C4-2B (cell line): Measurements from ENCODE around the gene ADA.

Source experiments
- ZFX ChIP-seq: fragments of 450-650 bp; IDR thresholded peaks from 2 replicates; pipeline ENCODE4 v1.6.1; 2017
- TF ChIP-seq, protein P1 (sequence below): fragments of 450-650 bp; conservative IDR thresholded peaks from 2 replicates; pipeline ENCODE4 v1.5.1; 2017; ENCODE audit warnings: mild to moderate bottlenecking

DNA sequence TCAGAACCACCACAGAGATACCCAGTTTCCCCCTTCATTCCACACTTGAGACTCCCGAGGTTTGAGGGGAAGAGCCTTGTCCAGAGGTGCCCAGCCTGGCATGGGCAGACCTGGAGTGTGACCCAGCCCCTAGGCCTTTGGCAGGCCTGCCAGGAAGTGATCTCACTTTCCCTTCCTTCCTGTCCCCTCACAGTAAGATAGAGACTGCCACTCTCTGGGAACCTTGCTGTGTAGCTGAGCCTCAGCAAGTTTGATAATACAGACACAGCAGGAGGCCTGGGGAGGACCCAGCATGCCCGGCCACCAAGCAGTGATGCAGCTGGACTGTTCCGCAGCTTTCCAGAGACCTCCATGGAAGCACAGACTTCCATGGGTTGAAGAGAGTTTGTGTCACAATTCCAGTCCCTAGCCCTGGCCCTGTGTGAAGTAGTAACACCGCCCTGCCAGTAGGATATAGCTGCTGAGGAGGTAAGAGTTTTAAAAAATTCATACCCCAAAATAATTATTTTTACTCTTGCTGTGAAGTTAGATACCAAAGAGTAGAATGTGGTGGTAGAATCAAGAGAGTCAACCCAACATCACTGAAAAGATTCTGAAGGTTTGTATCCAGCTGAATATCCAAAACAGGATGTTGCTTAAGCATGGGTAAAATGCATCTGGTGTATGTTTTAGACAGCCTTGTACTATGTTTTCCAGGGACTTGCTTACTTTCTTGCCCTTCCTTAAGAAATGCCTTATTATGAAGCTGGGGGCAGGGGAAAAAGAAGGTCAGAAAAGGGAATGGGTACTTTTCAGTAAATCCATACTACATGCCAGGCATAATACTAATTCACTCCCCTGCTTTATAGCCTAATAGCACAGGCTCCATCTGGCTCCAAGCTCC lies 52.8 kb downstream of the ADA start:
- TF ChIP-seq, protein P1, sequence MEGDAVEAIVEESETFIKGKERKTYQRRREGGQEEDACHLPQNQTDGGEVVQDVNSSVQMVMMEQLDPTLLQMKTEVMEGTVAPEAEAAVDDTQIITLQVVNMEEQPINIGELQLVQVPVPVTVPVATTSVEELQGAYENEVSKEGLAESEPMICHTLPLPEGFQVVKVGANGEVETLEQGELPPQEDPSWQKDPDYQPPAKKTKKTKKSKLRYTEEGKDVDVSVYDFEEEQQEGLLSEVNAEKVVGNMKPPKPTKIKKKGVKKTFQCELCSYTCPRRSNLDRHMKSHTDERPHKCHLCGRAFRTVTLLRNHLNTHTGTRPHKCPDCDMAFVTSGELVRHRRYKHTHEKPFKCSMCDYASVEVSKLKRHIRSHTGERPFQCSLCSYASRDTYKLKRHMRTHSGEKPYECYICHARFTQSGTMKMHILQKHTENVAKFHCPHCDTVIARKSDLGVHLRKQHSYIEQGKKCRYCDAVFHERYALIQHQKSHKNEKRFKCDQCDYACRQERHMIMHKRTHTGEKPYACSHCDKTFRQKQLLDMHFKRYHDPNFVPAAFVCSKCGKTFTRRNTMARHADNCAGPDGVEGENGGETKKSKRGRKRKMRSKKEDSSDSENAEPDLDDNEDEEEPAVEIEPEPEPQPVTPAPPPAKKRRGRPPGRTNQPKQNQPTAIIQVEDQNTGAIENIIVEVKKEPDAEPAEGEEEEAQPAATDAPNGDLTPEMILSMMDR, result no peak
- no peak for TF ChIP-seq ZFX
